Mesenchymal stem cell (in vitro differentiated cells and primary cell): ENCODE measurements around the gene MYL12B.
A peak's percentile ranks its signal among the peaks of the same experiment; 100 is the strongest.

Experiments used
- DNase-seq: peaks from one replicate; pipeline ENCODE4 v3.0.0-alpha.2; 2013
- H2AFZ ChIP-seq: one replicate; pipeline ENCODE4 v1.6.1; 2013; ENCODE audit warnings: low read depth, mild to moderate bottlenecking, control low read depth, inconsistent platforms, low read length, moderate library complexity
- H2AK5ac ChIP-seq: 2 replicates; pipeline ENCODE4 v1.6.1; 2013; ENCODE audit warnings: low read length, moderate library complexity, mild to moderate bottlenecking, inconsistent platforms; ENCODE audit not compliant: severe bottlenecking
- H2BK120ac ChIP-seq: one replicate; pipeline ENCODE4 v1.6.1; 2013; ENCODE audit warnings: low read depth, mild to moderate bottlenecking, inconsistent platforms, low read length, moderate library complexity
- H2BK12ac ChIP-seq, 2 experiments: one replicate each; pipeline ENCODE4 v1.6.1; 2013; ENCODE audit warnings: inconsistent platforms in 2 of 2, low read length in 2 of 2, mild to moderate bottlenecking in 2 of 2, moderate library complexity in 2 of 2, control low read depth in 1 of 2
- H2BK15ac ChIP-seq: one replicate; pipeline ENCODE4 v1.6.1; 2013; ENCODE audit warnings: mild to moderate bottlenecking, low read depth, inconsistent platforms; ENCODE audit not compliant: poor library complexity, severe bottlenecking
- H2BK5ac ChIP-seq: 2 replicates; pipeline ENCODE4 v1.6.1; 2013; ENCODE audit warnings: low read depth, mild to moderate bottlenecking, low read length, control low read depth, inconsistent platforms; ENCODE audit not compliant: poor library complexity, severe bottlenecking
- H3K14ac ChIP-seq, 2 experiments: one replicate each; pipeline ENCODE4 v1.6.1; 2013; ENCODE audit warnings: inconsistent platforms in 2 of 2, low read length in 2 of 2, control low read depth in 1 of 2, mild to moderate bottlenecking in 1 of 2, moderate library complexity in 1 of 2
- H3K18ac ChIP-seq, 2 experiments: one replicate each; pipeline ENCODE4 v1.6.1; 2013; ENCODE audit warnings: inconsistent platforms in 2 of 2, low read length in 2 of 2, control low read depth in 1 of 2, low read depth in 1 of 2, mild to moderate bottlenecking in 1 of 2
- H3K23ac ChIP-seq, 2 experiments: one replicate each; pipeline ENCODE4 v1.6.1; 2013; ENCODE audit warnings: inconsistent platforms in 2 of 2, low read length in 2 of 2, mild to moderate bottlenecking in 2 of 2, moderate library complexity in 2 of 2, control low read depth in 1 of 2
- H3K27ac ChIP-seq: 2 replicates; pipeline ENCODE4 v1.5.1; 2013; ENCODE audit warnings: mild to moderate bottlenecking, moderate library complexity, low read length, control low read depth, inconsistent platforms; ENCODE audit not compliant: poor library complexity, severe bottlenecking
- H3K27me3 ChIP-seq, 2 experiments: 2 replicates each; pipeline versions ENCODE4 v1.6.1 to v1.7.0; 2013; ENCODE audit warnings: low read length in 2 of 2, mild to moderate bottlenecking in 2 of 2, moderate library complexity in 2 of 2, control low read depth in 1 of 2, inconsistent platforms in 1 of 2; ENCODE audit not compliant: control insufficient read depth in 1 of 2, insufficient read depth in 1 of 2
- H3K36me3 ChIP-seq, 2 experiments: 2 replicates each; pipeline versions ENCODE4 v1.6.1 to v1.7.0; 2013; ENCODE audit warnings: low read length in 2 of 2, control low read depth in 1 of 2, inconsistent platforms in 1 of 2, low read depth in 1 of 2, mild to moderate bottlenecking in 1 of 2; ENCODE audit not compliant: insufficient read depth in 2 of 2, control insufficient read depth in 1 of 2
- H3K4ac ChIP-seq, 2 experiments: one replicate each; pipeline ENCODE4 v1.6.1; 2013; ENCODE audit warnings: inconsistent platforms in 2 of 2, low read length in 2 of 2, mild to moderate bottlenecking in 2 of 2, moderate library complexity in 2 of 2, control low read depth in 1 of 2, low read depth in 1 of 2
- H3K4me1 ChIP-seq: 2 replicates; pipeline ENCODE4 v1.6.1; 2013; ENCODE audit warnings: low read depth, low read length, control low read depth; ENCODE audit not compliant: control insufficient read depth, insufficient read depth
- H3K4me2 ChIP-seq: 2 replicates; pipeline ENCODE4 v1.6.1; 2013; ENCODE audit warnings: low read length, mild to moderate bottlenecking, inconsistent platforms; ENCODE audit not compliant: poor library complexity, severe bottlenecking
- H3K4me3 ChIP-seq, 2 experiments: 2 replicates each; pipeline versions ENCODE4 v1.5.1 to v1.7.0; 2013; ENCODE audit warnings: low read length in 2 of 2, mild to moderate bottlenecking in 2 of 2, control low read depth in 1 of 2, low read depth in 1 of 2; ENCODE audit not compliant: insufficient read depth in 1 of 2
- H3K79me1 ChIP-seq: replicated peaks from 2 replicates; pipeline ENCODE4 v1.6.1; 2013; ENCODE audit warnings: mild to moderate bottlenecking, control low read depth, low read length, inconsistent platforms; ENCODE audit not compliant: poor library complexity, severe bottlenecking
- H3K9ac ChIP-seq: 2 replicates; pipeline ENCODE4 v1.7.0; 2013; ENCODE audit warnings: mild to moderate bottlenecking, low read length, moderate library complexity
- H3K9me3 ChIP-seq: 2 replicates; pipeline ENCODE4 v1.7.0; 2013; ENCODE audit warnings: mild to moderate bottlenecking, low read length; ENCODE audit not compliant: control insufficient read depth
- H4K8ac ChIP-seq: one replicate; pipeline ENCODE4 v1.6.1; 2013; ENCODE audit warnings: inconsistent platforms, mild to moderate bottlenecking, low read length, moderate library complexity
- H4K91ac ChIP-seq: one replicate; pipeline ENCODE4 v1.6.1; 2013; ENCODE audit warnings: mild to moderate bottlenecking, low read length, inconsistent platforms
- WGBS: methylation state at CpG from one replicate; pipeline ENCODE4 v1.1.7; 2013; ENCODE audit warnings: mixed read lengths; 5-methylcytosine and 5-hydroxymethylcytosine counted together

Gene MYL12B

GRCh38 chr18:3255611-3256165 lies 6.2 kb upstream of the MYL12B start:
- peaks cover 7% of the 10 kb centered on the region for H3K4me1 ChIP-seq
- peaks cover 7% of the 10 kb centered on the region for H3K79me1 ChIP-seq
- H2BK12ac ChIP-seq: no peak overlapping the region
- H3K36me3 ChIP-seq: peaks cover 18 to 69% of the 10 kb centered on the region in 2 experiments
- peak overlapping the region; percentile 31 for H3K27ac ChIP-seq
- no peak overlapping the region for H3K4ac ChIP-seq
- no peak overlapping the region for H2BK120ac ChIP-seq
- H2BK5ac ChIP-seq: no peak overlapping the region
- H3K9me3 ChIP-seq: no peaks in the 10 kb centered on the region
- no peak overlapping the region for H3K23ac ChIP-seq
- H3K9ac ChIP-seq: no peak overlapping the region
- 82% methylated on average over 4 of the region's 5 CpGs for WGBS
- no peak for DNase-seq
- no peak overlapping the region for H3K14ac ChIP-seq
- no peaks in the 10 kb centered on the region for H3K27me3 ChIP-seq
- H4K91ac ChIP-seq: no peak overlapping the region
- no peak overlapping the region for H2BK15ac ChIP-seq
- no peak overlapping the region for H3K18ac ChIP-seq
- no peak overlapping the region for H2AK5ac ChIP-seq
- H4K8ac ChIP-seq: no peak overlapping the region
- H3K4me3 ChIP-seq: no peak overlapping the region
- no peak overlapping the region for H2AFZ ChIP-seq
- no peak overlapping the region for H3K4me2 ChIP-seq

DNA sequence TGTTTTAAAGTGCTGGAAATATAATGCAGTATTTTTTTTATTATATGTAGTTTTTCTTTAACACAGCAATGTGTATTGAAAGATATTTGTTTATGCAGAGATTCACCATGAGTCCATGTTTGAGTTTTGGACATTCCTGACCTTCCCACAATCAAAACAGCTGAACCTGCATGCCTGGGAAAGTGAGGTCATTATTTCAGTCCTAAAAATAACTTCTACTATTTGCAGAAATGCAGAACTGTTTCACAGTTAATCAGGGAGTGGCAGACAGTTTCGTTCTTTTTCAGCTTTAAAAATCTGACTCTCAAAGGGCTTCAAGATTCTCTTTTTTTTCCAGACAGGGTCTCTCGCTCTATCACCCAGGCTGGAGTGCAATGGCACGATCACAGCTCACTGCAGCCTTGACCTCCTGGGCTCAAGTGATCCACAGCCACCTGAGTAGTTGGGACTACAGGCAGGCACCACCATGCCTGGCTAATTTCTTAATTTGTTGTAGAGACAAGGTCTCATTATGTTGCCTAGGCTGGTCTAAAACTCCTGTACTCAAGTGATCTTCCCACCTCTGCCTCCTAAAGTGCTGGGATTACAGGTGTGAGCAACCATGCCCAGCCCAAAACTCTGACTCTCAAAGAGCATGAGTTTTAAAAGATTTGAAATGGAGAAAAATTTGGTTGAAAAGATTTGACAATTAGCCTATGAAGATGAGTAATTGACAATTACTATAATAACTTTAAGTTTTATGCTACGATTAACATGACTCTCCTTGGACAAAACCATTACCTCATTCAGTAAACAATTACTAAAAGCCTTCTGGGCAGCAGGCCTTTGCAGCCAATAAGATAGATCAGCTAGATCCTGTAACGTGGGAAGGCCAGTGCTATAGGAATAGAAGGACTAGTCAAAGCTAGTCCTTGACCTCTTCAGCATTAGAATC lies 5.0 kb upstream of the MYL12B start:
- WGBS: 64% methylated on average over 5 of the region's 5 CpGs
- Histone ChIP-seq H3K4ac (no peak overlapping the region), H2BK12ac (no peak overlapping the region), H3K27ac (peak overlapping the region; percentile 92), H3K23ac (peak overlapping the region in 1 of 2 experiments; percentile 59), H2AFZ (no peak overlapping the region), H3K9me3 (no peaks in the 10 kb centered on the region), H2BK120ac (no peak overlapping the region), H3K27me3 (no peaks in the 10 kb centered on the region), H4K91ac (no peak overlapping the region), H4K8ac (no peak overlapping the region), H3K14ac (no peak overlapping the region), H3K9ac (peak overlapping the region; percentile 4), H3K4me2 (peak overlapping the region; percentile 49), H3K4me3 (no peak overlapping the region), H3K18ac (peak overlapping the region in 1 of 2 experiments; percentile 34), H2BK5ac (no peak overlapping the region), H3K79me1 (peaks cover 7% of the 10 kb centered on the region), H2BK15ac (no peak overlapping the region), H2AK5ac (peak overlapping the region; percentile 88), H3K36me3 (peaks cover 18 to 69% of the 10 kb centered on the region in 2 experiments), H3K4me1 (peaks cover 7% of the 10 kb centered on the region)
- DNase-seq: peak; percentile 56

- H3K27me3 ChIP-seq: no peaks in the 10 kb centered on the region
- no peak overlapping the region for H3K14ac ChIP-seq
- no peak overlapping the region for H3K23ac ChIP-seq
- H3K4me2 ChIP-seq: no peak overlapping the region
- peaks cover 18 to 69% of the 10 kb centered on the region in 2 experiments for H3K36me3 ChIP-seq
- no peak for DNase-seq
- no peak overlapping the region for H4K8ac ChIP-seq
- no peak overlapping the region for H2BK15ac ChIP-seq
- WGBS: 94% methylated on average over 2 of the region's 2 CpGs
- no peak overlapping the region for H2BK120ac ChIP-seq
- H4K91ac ChIP-seq: no peak overlapping the region
- H3K4me1 ChIP-seq: peaks cover 7% of the 10 kb centered on the region
- H2AK5ac ChIP-seq: no peak overlapping the region
- no peak overlapping the region for H3K9ac ChIP-seq
- H3K9me3 ChIP-seq: no peaks in the 10 kb centered on the region
- H3K18ac ChIP-seq: no peak overlapping the region
- no peak overlapping the region for H3K4me3 ChIP-seq
- peaks cover 7% of the 10 kb centered on the region for H3K79me1 ChIP-seq
- peak overlapping the region; percentile 29 for H3K27ac ChIP-seq
- H2BK5ac ChIP-seq: no peak overlapping the region
- no peak overlapping the region for H2BK12ac ChIP-seq
- no peak overlapping the region for H3K4ac ChIP-seq
- H2AFZ ChIP-seq: no peak overlapping the region
Observed at GRCh38 chr18:3257627-3258120, 4.3 kb upstream of the MYL12B start.

- H3K4ac ChIP-seq: peak overlapping the region in 1 of 2 experiments; percentile 94
- no peak overlapping the region for H3K14ac ChIP-seq
- H2BK12ac ChIP-seq: no peak overlapping the region
- H2AK5ac ChIP-seq: peak overlapping the region; percentile 84
- H3K23ac ChIP-seq: no peak overlapping the region
- peak overlapping the region; percentile 61 to 66 for H3K18ac ChIP-seq
- no peak for DNase-seq
- peaks cover 10% of the 10 kb centered on the region for H3K4me1 ChIP-seq
- H3K4me3 ChIP-seq: peak overlapping the region; percentile 92 to 99
- peak overlapping the region; percentile 35 for H4K91ac ChIP-seq
- no peaks in the 10 kb centered on the region for H3K27me3 ChIP-seq
- H3K9me3 ChIP-seq: no peaks in the 10 kb centered on the region
- H3K36me3 ChIP-seq: peaks cover 13 to 38% of the 10 kb centered on the region in 2 experiments
- H3K4me2 ChIP-seq: peak overlapping the region; percentile 77
- H2AFZ ChIP-seq: no peak overlapping the region
- no peak overlapping the region for H2BK15ac ChIP-seq
- H4K8ac ChIP-seq: no peak overlapping the region
- H2BK120ac ChIP-seq: no peak overlapping the region
- H3K9ac ChIP-seq: peak overlapping the region; percentile 98
- H3K27ac ChIP-seq: peak overlapping the region; percentile 98
- H3K79me1 ChIP-seq: peaks cover 7% of the 10 kb centered on the region
- no peak overlapping the region for H2BK5ac ChIP-seq
- 30% methylated on average over 3 of the region's 5 CpGs for WGBS
Observed at GRCh38 chr18:3260995-3261372, 949 bp upstream of the MYL12B start.
